Measurements from ENCODE around the gene C3orf18.

The C3orf18 gene

DNA sequence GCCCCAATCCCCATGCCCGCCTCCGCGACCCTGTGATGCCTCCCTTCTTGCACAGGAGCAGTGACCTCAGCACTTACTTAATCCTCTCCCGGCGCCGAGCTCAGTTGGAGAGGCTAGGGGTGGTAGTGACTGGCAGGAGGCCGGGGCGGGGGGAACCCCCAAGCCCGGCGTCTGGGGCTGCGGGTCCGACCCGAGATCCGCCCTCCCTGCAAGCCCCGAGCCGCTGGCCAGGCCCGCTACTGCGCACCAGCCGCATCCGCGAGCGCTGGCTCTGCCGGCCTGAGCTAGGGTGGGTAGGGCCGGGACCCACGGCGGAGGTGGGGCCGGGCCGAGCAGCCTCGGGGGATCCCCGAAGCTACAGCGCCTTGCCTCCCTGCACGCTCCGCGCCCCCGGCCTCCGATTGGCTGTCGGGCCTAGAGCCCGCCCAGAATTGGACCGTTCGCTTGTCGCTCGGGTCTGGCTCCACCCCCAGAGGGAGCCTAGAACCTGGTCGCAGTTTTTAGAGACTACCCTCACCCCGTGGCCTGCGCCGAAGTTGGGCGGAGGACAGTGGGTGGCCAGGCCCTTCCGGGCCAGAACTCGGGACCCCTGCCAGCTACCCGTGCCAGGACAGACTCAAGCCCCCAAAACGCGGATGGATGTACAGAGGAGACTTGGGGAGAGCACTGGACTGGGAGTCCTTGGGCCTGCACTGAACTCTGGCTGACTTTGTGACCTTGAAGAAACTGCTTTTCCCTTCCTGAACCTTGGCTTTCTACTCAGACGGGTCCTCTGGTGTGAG lies at the start of gene C3orf18:
Gene C3orf18, minus strand, starts transcription at position 362 of the 782 bp plus-strand sequence. CDS start 2,048 bp downstream, outside the sequence.
- H3K4me1 Mint-ChIP-seq = peaks cover 64% of the 10 kb centered on the region

DNA sequence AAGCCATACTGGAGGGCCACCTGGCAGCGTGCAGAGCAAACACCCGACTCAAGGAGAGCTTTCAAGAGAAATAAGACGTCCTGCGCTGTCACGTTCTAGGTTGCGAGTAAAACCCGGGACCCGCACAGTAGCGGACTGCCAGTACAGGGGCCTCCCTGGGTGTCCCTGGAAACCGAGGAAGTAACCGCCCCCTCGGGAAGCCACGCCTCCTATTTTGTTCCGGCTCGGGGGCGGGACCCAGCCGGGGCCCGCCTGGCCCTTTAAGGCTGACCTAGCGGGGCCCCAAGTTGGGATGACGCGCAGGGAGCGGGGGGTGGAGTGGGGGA lies 49.2 kb upstream of the C3orf18 start:
- Mint-ChIP-seq H3K36me3 (peaks cover 74% of the 10 kb centered on the region), H3K27ac (peak overlapping the region; percentile 84), H3K9me3 (no peaks in the 10 kb centered on the region), H3K4me1 (peaks cover 76% of the 10 kb centered on the region), H3K4me3 (peak overlapping the region; percentile 98)
- DNase-seq (ENCODE audit: low spot score in 2 of 2) (peak; percentile 91 to 99), ATAC-seq (peak; percentile 63)

More for the DNA sequence above, at the start of gene C3orf18:
- H3K36me3 Mint-ChIP-seq = peaks cover 39% of the 10 kb centered on the region
- H3K9me3 Mint-ChIP-seq = no peaks in the 10 kb centered on the region
- H3K27ac Mint-ChIP-seq = peak within 1 kb of the TSS; percentile 96
- H3K4me3 Mint-ChIP-seq = peak within 1 kb of the TSS; percentile 92
- ATAC-seq = peak; percentile 86
- peak; percentile 88 to 97 for DNase-seq (ENCODE audit: low spot score in 2 of 2)

DNA sequence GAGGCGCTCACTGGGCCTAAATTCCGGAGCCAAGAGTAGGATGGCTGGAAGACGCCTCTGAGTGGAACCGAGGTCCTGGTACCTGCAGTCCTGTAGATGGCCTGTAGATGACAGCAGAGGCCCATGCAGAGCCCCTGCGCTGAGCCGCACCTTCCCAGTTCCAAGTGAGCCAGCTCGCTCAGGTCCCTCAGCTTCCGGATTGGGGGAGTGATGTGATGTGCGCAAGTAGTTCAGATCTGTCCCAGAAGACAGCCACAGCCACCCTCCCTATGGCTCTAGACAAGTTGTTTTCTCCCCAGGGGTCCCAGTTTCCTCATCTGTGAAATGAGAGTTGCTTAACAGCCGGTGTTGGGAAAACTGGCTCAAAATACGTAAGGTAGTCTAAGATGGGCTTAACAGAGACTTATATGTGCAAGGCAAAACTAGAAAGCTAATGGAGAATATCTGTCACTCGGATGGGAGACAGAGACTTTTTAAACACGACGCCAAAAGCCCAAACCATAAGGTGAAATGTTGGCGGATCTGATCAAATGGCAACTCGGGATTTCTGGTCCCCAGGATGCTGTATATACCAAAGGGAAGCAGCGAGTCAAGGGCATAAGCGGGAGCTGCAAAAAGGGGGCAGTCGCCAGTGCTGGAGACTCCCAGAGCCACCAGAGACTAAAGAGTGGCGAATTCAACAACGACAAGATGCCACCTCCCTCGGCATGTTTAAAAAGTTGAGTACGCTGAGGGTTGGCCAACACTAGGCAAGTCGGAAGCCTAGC lies 48.6 kb upstream of the C3orf18 start:
- H3K27ac Mint-ChIP-seq = peak overlapping the region; percentile 84
- peak; percentile 66 to 90 for DNase-seq (ENCODE audit: low spot score in 2 of 2)
- peak overlapping the region; percentile 98 for H3K4me3 Mint-ChIP-seq
- peaks cover 75% of the 10 kb centered on the region for H3K4me1 Mint-ChIP-seq
- ATAC-seq = peak; percentile 31
- peaks cover 74% of the 10 kb centered on the region for H3K36me3 Mint-ChIP-seq
- H3K9me3 Mint-ChIP-seq = no peaks in the 10 kb centered on the region

DNA sequence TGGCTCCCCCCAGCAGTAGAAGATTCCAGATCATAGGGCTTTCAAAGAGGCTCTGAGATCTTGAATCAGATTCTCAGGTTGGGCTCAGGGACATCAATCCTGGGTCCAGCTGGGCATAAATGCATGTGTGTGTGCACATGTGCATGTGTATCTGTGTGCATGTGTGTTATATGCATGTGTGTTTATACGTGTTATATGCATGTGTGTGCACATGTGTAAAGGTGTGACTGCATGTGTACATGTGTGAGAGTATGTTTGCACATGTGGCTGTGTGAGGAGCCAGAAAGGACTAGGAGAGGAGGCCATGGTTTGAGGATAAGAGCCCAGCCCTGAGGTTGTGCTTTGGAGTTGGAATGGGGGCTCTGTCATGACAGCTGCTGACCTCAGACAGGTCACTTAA lies 47.6 kb upstream of the C3orf18 start:
- Mint-ChIP-seq H3K36me3 (peaks cover 74% of the 10 kb centered on the region), H3K4me1 (peaks cover 73% of the 10 kb centered on the region), H3K9me3 (no peaks in the 10 kb centered on the region), H3K27ac (no peak overlapping the region), H3K4me3 (peak overlapping the region; percentile 98)
- DNase-seq (ENCODE audit: low spot score in 2 of 2) (no peak), ATAC-seq (no peak)

DNA sequence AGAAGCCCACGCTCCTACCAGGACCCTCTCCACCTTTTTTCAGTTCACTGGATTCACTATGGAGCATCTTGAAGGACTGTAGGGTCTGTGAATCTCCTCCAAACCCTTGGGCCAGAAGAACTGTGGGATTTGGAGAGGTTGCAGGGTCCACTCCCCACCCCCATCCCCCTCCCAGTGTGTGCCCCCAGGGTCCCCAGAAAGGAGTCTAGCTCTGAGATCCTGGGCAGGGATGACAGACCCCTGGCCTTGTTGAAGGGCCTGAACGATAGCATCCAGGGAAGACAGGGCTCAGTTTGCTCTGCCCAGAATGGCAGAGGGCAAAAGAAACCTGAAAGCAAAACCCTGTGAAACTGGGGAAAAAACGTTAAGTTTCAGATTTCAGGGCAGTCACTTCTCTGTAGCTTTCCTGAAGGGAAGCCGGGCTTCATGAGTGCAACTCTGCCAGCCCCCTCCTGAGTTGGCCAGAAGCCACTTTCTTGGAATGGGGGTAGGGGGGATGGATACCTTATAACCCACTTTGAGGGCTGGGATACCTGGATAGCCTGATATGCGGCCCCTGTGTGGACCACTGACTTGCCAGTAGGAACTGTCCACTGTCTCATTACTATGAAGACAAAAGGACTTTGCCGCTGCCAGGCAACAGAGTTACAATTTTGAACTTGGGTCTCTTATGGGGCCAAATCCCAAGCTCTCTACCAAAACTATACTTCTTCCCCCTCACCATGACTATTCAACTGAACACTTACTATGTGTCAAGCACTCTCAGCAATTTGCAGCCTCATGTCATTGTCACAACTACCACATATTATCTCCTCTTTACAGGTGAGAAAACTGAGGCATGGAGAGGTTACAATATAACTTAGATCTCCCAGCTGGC lies 45.7 kb upstream of the C3orf18 start:
- Mint-ChIP-seq H3K27ac (peak overlapping the region; percentile 99), H3K36me3 (peaks cover 79% of the 10 kb centered on the region), H3K4me1 (peaks cover 71% of the 10 kb centered on the region), H3K4me3 (peak overlapping the region; percentile 98), H3K9me3 (no peaks in the 10 kb centered on the region)
- ATAC-seq (no peak), DNase-seq (ENCODE audit: low spot score in 2 of 2) (no peak)

DNA sequence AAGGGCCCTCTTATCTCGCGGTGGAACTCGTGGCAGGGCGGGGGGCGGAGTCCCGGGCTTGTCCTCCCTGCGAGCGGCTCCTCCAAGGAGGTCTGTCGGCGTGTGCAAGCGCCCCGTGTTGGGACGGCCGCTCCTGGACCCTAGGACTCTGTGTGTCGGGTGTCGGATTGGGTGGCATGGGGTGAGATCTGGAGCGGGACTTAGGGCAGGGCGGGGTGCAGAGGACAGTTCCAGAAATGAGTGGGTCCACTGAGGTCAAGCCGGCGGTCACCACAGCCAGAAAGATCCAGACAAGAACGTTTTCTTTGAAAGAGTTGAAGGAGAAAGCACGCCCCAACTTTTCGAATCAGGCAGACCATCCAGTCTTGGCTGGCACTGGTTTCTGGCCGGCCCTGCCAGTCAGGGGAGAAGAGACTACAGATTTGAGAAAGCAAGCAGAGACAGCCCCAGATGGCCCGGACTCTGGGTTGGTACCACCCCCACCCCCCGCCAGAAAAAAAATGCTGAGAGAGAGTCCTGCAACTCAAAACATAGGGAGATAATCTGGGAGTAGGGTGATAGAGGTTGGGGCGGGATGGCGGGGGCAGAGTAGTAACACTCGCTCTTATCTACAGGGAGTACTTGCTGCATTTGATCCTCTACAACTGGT lies 44.8 kb upstream of the C3orf18 start:
- Mint-ChIP-seq H3K4me3 (peak overlapping the region; percentile 98), H3K4me1 (peaks cover 76% of the 10 kb centered on the region), H3K9me3 (no peaks in the 10 kb centered on the region), H3K27ac (peak overlapping the region; percentile 99), H3K36me3 (peaks cover 88% of the 10 kb centered on the region)
- ATAC-seq (no peak), DNase-seq (ENCODE audit: low spot score in 2 of 2) (no peak)

DNA sequence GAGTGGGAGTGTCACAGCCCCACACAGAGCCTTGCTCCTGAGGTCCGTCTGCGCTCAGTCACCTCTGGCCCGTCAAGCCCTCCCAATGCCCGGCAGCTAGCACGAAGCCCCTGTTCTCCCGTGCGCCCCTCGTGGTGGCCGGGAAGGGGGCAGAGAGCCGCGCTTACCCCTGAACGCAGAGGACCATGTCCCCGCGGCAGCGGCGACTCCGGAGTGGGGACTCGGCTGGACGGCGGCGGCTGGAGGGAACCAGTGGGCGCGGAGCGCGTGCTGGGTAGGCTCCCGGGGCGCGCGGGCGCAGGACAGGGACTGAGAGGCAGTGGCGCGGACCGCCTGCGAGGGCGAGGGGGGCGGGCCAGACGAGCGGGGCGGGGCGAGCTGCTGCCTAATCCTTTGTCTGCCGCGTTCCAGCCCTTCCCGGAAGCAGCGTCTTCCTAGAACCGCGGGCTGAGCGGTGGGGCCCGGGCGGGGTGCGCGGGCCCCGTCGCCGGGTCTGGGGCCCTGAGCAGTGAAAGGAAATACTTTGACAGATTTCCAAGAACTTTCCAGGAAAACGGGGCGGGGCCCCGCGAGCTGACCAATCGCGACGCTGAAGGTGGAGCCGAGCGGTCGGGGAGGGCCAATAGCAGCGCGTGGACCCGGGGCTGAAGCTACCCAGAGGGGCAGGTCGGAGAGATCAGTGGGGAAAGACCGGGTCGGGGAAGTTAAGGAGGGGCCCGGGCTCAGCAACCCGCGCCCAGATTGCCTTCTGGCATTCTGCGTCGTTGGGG lies 44.1 kb upstream of the C3orf18 start, which contains the start of gene CISH:
Gene CISH, minus strand, starts transcription at position 311 of the 770 bp plus-strand sequence. Its CDS starts 124 bp downstream, at position 187.
- DNase-seq (ENCODE audit: low spot score in 2 of 2) = peak; percentile 94 to 99
- H3K9me3 Mint-ChIP-seq = no peaks in the 10 kb centered on the region
- H3K4me1 Mint-ChIP-seq = peaks cover 76% of the 10 kb centered on the region
- H3K36me3 Mint-ChIP-seq = peaks cover 92% of the 10 kb centered on the region
- ATAC-seq = peak; percentile 82
- peak within 1 kb of the TSS; percentile 98 for H3K4me3 Mint-ChIP-seq
- H3K27ac Mint-ChIP-seq = peak within 1 kb of the TSS; percentile 99

DNA sequence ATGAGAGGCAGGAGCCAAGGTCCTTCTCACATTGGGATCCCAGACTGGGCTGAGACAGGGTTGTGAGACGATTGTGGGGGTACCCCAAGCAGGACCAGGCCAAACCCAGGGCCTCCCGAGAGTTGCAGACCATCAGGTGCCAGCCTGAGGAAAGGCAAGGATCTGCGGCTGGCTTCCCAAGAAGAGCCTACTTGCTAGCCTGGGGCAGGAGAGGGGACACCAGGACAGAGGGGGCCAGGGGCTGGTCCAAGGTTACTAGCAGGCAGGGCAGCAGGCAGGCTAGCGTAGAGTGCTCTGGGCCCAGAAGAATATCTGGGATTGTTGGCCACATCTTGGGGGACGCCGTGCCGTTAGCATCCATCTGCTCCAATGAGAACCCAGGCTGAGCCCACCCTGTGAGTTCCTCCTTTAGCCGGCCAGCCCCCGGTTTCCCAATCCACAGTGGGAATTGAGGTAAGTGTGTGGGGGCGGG lies 43.5 kb upstream of the C3orf18 start:
- ATAC-seq = no peak
- H3K27ac Mint-ChIP-seq = peak overlapping the region; percentile 99
- H3K4me3 Mint-ChIP-seq = peak overlapping the region; percentile 98
- peaks cover 92% of the 10 kb centered on the region for H3K36me3 Mint-ChIP-seq
- H3K9me3 Mint-ChIP-seq = no peaks in the 10 kb centered on the region
- no peak for DNase-seq (ENCODE audit: low spot score in 2 of 2)
- peaks cover 73% of the 10 kb centered on the region for H3K4me1 Mint-ChIP-seq

DNA sequence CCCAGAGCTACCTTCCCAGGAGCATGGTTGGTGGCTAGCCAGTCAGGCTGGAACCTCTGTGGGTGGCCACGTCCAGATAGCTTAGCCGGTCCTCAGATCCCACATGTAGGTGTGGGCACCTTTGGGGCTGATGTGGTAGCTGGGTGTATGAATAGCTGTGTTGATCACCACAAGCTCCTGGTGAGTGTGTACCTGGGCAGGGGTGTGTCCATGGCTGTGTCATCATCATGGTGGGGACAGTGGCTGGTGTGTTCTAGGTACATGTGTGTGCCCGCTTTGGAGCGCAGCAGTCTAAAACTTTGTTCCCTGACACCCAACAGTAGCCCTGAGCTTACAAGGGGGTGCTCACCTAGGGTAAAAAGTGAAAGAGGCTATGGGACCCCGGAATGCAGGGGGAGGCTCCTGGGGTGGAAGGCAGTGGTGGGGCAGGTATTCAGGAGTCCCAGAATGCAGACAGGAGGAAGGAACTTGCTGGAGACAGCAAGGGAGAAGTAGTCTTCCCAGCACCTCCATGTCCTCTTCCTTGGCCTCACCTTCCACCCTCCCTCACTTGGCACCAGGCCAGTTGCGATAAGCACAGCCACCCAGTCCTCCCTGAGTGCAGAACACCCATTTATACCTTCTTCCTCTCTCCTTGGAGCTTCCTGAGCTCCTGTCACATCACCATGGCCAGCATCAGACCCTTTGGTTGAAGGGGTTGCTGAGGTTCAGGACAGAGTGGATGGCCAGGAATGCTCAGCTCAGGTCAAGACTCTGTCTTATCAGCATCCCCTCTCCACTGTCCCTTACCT lies 42.8 kb upstream of the C3orf18 start:
- Mint-ChIP-seq H3K9me3 (no peaks in the 10 kb centered on the region), H3K36me3 (peaks cover 95% of the 10 kb centered on the region), H3K4me3 (peak overlapping the region; percentile 98), H3K27ac (peak overlapping the region; percentile 99), H3K4me1 (peaks cover 73% of the 10 kb centered on the region)
- no peak for ATAC-seq
- no peak for DNase-seq (ENCODE audit: low spot score in 2 of 2)

DNA sequence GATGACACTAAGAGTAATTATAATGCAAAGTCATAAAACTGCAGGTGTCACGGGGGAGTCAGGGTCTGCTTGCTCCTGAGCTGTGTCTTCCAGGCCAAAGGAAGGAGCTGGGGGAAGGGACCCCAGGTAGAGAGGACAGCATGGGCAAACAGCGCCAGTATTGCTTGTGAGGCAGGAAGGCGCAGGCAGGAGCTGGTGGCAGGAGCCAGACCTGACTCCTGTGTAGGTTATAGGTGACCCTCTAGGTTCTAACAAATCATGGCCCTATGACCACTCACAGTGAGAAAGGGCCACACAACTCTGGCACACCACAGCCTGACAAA lies 42.2 kb upstream of the C3orf18 start:
- H3K9me3 Mint-ChIP-seq = no peaks in the 10 kb centered on the region
- H3K36me3 Mint-ChIP-seq = peaks cover 97% of the 10 kb centered on the region
- DNase-seq (ENCODE audit: low spot score in 2 of 2) = no peak
- peaks cover 73% of the 10 kb centered on the region for H3K4me1 Mint-ChIP-seq
- H3K4me3 Mint-ChIP-seq = peak overlapping the region; percentile 98
- peak overlapping the region; percentile 99 for H3K27ac Mint-ChIP-seq
- ATAC-seq = no peak

DNA sequence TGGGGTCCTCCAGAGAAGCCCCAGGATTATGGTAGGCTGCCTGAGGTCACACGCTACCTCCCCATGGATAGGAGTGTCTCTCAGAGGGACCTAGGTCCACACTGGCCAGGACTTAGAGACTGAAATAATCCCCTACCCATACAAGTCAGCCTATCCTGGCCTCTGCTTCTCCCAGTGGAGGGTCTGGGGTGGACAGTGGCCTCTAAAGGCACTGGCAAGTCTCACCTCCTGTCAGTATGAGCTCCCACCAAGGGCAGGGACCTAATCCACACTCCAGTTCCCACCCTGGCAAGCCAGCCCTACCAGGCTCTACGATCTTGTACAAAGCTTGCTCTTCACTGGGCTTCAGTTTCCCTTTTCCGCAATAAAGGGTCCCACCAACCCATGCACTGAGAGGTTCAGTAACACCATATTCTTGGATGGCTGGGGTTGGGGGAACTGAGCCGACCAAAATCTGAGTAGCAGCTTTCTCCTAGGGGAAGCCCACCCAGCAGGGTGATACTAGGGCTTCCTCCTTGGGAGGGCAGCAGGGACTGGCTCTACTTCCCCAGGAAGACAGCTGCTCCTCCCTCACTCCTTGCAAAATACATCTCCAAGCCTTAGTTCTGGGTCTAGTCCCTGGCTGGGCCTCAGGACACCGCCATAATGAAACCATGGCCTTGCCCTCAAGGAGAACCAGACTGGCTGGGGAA lies 41.7 kb upstream of the C3orf18 start:
- Mint-ChIP-seq H3K9me3 (no peaks in the 10 kb centered on the region), H3K4me1 (peaks cover 73% of the 10 kb centered on the region), H3K27ac (peak overlapping the region; percentile 99), H3K4me3 (peak overlapping the region; percentile 98), H3K36me3 (peaks cover 97% of the 10 kb centered on the region)
- DNase-seq (ENCODE audit: low spot score in 2 of 2) = no peak
- ATAC-seq = no peak

DNA sequence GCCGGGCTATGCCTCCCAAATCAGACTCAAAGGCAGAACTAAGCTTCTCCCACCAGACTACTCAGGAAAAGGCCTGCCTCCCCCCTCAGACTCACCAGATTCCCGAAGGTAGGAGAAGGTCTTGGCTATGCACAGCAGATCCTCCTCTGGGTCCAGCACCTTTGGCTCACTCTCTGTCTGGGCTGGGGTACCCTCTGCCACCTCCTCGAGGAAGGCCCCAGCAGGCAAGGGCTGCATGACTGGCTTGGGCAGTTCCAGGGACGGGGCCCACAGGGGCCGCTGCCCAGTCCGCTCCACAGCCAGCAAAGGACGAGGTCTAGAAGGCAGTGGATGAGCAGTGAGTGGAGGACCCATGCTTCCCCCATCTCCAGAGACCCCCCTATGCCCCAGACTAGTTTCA lies 40.7 kb upstream of the C3orf18 start:
- peak overlapping the region; percentile 98 for H3K4me3 Mint-ChIP-seq
- H3K4me1 Mint-ChIP-seq = peaks cover 75% of the 10 kb centered on the region
- DNase-seq (ENCODE audit: low spot score in 2 of 2) = no peak
- no peak for ATAC-seq
- no peaks in the 10 kb centered on the region for H3K9me3 Mint-ChIP-seq
- H3K27ac Mint-ChIP-seq = peak overlapping the region; percentile 99
- H3K36me3 Mint-ChIP-seq = peaks cover 100% of the 10 kb centered on the region

All from stimulated activated effector memory CD8-positive, alpha-beta T cell treated with anti-CD3 and anti-CD28 coated beads, Interleukin-12 subunit alpha, Interleukin-12 subunit beta, amount 100 ng/mL, for 72 hours (primary cell).